ENCODE data around the gene TBPL2. TPM values are rescaled to one million over a fixed set of nuclear protein-coding genes. Genes with fewer than 3 reads are reported as not detected.

The TBPL2 gene
- total RNA-seq, 1 experiment from 2014 or later: not detected

DNA sequence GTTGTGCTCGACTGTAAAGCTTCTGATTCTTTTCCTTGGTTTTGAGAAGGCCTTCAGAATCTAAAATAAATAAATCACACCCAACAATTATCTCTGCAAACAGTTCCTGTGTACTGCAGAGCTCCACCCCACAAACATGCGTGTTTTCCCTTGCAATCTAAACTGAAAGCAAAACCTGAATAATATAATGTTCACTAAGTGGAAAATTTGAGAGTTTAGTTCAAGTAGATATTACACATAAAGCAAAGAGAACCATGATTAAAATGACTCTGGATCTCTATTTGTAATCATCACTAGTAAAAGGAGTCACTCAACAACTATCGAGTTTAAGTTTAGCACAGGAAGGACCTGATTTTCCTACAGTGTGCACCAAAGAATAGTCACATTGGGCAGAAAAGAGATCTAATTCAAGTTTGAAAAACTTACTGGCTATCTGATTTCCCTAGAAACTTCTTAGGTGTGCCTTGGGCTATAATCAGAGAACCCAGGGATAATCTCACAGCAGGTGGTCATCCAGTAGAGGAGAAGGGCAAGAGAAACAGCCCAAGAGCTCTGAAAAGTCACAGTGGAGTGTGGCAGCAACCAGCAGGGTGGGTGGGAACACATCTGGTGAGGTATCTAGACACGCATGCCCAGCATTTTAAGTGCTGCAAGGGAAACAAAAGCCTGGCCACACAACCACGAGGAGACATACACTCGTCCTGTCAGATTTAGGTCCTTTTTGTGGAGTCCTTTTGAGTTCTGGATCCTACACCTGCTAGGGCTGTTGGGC lies 54.2 kb downstream of the TBPL2 start:
- Histone ChIP-seq H3K4me2 (ENCODE audit: insufficient read depth, insufficient read length, low read length) (no peak overlapping the region), H3K14ac (ENCODE audit: insufficient read depth, low read length) (no peak overlapping the region), H2BK20ac (ENCODE audit: low read depth, low read length, poor library complexity, severe bottlenecking) (no peak overlapping the region), H3K9ac (ENCODE audit: extremely low read depth, insufficient read length, low read length) (no peak overlapping the region), H3K23ac (ENCODE audit: insufficient read length, low read depth, low read length) (no peak overlapping the region), H3K4me1 (ENCODE audit: insufficient read depth, low read length) (no peaks in the 10 kb centered on the region), H2BK15ac (ENCODE audit: low read depth, low read length) (no peak overlapping the region), H3K79me2 (ENCODE audit: insufficient read depth, low read length) (no peaks in the 10 kb centered on the region), H4K20me1 (ENCODE audit: control insufficient read depth, insufficient read depth, insufficient read length) (no peaks in the 10 kb centered on the region), H2AFZ (ENCODE audit: low read length) (no peak overlapping the region), H3T11ph (ENCODE audit: low read length) (no peak overlapping the region), H3K79me1 (ENCODE audit: insufficient read depth, low read depth, low read length, poor library complexity, severe bottlenecking) (no peaks in the 10 kb centered on the region), H3K27me3 (ENCODE audit: insufficient read depth, low read length) (no peaks in the 10 kb centered on the region), H4K5ac (ENCODE audit: insufficient read length, low read depth, low read length) (no peak overlapping the region), H2BK5ac (ENCODE audit: insufficient read length, low read length) (no peak overlapping the region), H3K56ac (ENCODE audit: insufficient read length, low read depth, low read length) (no peak overlapping the region), H2BK120ac (ENCODE audit: low read depth, low read length, poor library complexity, severe bottlenecking) (no peak overlapping the region), H3K18ac (ENCODE audit: insufficient read length, low read depth, low read length) (no peak overlapping the region), H4K91ac (ENCODE audit: insufficient read length, low read depth, low read length) (no peak overlapping the region), H2AK5ac (ENCODE audit: insufficient read length, low read length) (no peak overlapping the region), H3K4ac (ENCODE audit: low read depth, low read length) (no peak overlapping the region), H4K8ac (replicated peaks; ENCODE audit: insufficient read length, low read depth, low read length) (no peak overlapping the region), H3K9me3 (ENCODE audit: control insufficient read depth, low read depth, low read length) (no peaks in the 10 kb centered on the region), H2BK12ac (ENCODE audit: insufficient read length, low read depth, low read length) (no peak overlapping the region), H3K23me2 (ENCODE audit: insufficient read length, low read depth, low read length, poor library complexity, severe bottlenecking) (no peaks in the 10 kb centered on the region), H3K27ac (ENCODE audit: insufficient read length, low read depth, low read length) (no peak overlapping the region)
- Mint-ChIP-seq H3K4me1 (peaks cover 7 to 9% of the 10 kb centered on the region in 2 experiments), H3K4me3 (no peak overlapping the region), H3K36me3 (ENCODE audit: insufficient read depth in 1 of 3, low read depth in 3 of 3) (peaks cover 2 to 40% (median 18%) of the 10 kb centered on the region in 3 experiments; a peak in 6 of 7 replicates), H3K27ac (peak overlapping the region in 1 of 3 experiments; percentile 58; a peak in 1 of 7 replicates), H3K9me3 (no peaks in the 10 kb centered on the region), H3K27me3 (ENCODE audit: low read depth) (no peaks in the 10 kb centered on the region)
- WGBS (ENCODE audit: extremely low coverage, insufficient read length, low lambda C conversion rate): no CpG with 5 or more reads among the region's 6 CpGs
- DNase-seq: no peak
- TF ChIP-seq, protein P1, sequence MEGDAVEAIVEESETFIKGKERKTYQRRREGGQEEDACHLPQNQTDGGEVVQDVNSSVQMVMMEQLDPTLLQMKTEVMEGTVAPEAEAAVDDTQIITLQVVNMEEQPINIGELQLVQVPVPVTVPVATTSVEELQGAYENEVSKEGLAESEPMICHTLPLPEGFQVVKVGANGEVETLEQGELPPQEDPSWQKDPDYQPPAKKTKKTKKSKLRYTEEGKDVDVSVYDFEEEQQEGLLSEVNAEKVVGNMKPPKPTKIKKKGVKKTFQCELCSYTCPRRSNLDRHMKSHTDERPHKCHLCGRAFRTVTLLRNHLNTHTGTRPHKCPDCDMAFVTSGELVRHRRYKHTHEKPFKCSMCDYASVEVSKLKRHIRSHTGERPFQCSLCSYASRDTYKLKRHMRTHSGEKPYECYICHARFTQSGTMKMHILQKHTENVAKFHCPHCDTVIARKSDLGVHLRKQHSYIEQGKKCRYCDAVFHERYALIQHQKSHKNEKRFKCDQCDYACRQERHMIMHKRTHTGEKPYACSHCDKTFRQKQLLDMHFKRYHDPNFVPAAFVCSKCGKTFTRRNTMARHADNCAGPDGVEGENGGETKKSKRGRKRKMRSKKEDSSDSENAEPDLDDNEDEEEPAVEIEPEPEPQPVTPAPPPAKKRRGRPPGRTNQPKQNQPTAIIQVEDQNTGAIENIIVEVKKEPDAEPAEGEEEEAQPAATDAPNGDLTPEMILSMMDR (conservative IDR thresholded peaks at IDR 0.05): no peak
